WTC11 (cell line): ENCODE measurements around the gene PARVG.

Experiments
- IRF2 ChIP-seq: sonication (generic); formaldehyde crosslinking; IDR thresholded peaks from 2 replicates; pipeline ENCODE4 v1.8.0; 2022; ENCODE audit warnings: low read depth, missing genetic modification reagents, borderline replicate concordance
- TF ChIP-seq, protein P1 (sequence below): sonication (generic); formaldehyde crosslinking; IDR thresholded peaks from 2 replicates; pipeline ENCODE4 v1.8.0; 2022; ENCODE audit warnings: mild to moderate bottlenecking, missing genetic modification reagents
- TF ChIP-seq, protein P2 (sequence below): fragments of 200-600 bp; IDR thresholded peaks from 2 replicates; pipeline ENCODE4 v1.8.0; 2022; ENCODE audit warnings: antibody characterized with exemption

DNA sequence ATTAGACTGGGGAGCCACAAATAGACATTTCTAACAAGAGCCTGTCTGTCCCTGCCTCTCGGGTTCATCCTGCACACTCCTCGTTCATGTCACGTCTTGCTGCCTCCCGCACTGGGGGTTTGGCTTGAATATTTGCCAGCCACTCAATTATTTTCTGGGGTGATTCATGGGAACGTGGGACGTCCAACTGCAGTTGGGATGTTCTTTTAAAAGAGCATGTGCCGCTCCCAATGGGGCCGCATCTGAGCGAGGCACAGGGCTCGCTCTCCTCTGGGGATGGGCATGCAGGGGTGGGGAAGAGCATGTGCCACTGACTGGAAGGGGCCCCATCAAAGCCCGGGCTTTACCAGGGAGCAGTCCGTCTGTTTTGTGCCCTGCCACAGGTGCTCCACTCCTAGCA, 43.4 kb downstream of the PARVG start:
- no peak for TF ChIP-seq IRF2 (CRISPR knock-in tag)
- TF ChIP-seq, protein P1, sequence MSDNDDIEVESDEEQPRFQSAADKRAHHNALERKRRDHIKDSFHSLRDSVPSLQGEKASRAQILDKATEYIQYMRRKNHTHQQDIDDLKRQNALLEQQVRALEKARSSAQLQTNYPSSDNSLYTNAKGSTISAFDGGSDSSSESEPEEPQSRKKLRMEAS (CRISPR knock-in tag): no peak
- TF ChIP-seq, protein P2, sequence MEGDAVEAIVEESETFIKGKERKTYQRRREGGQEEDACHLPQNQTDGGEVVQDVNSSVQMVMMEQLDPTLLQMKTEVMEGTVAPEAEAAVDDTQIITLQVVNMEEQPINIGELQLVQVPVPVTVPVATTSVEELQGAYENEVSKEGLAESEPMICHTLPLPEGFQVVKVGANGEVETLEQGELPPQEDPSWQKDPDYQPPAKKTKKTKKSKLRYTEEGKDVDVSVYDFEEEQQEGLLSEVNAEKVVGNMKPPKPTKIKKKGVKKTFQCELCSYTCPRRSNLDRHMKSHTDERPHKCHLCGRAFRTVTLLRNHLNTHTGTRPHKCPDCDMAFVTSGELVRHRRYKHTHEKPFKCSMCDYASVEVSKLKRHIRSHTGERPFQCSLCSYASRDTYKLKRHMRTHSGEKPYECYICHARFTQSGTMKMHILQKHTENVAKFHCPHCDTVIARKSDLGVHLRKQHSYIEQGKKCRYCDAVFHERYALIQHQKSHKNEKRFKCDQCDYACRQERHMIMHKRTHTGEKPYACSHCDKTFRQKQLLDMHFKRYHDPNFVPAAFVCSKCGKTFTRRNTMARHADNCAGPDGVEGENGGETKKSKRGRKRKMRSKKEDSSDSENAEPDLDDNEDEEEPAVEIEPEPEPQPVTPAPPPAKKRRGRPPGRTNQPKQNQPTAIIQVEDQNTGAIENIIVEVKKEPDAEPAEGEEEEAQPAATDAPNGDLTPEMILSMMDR: no peak
